GM19023 (cell line): ENCODE measurements around the gene MYCN.
"Not testable (repeated sequence)": the region's sequence is repeated elsewhere in the genome, so short reads cannot be mapped to it uniquely, and the experiment has no call there.

Experiments used
- ATAC-seq: cut with Tn5 transposase; IDR thresholded peaks from one replicate; pipeline ENCODE4 v1.9.1; 2021; ENCODE audit warnings: mild to moderate bottlenecking, moderate library complexity; ENCODE audit not compliant: unreplicated experiment

The MYCN gene

DNA sequence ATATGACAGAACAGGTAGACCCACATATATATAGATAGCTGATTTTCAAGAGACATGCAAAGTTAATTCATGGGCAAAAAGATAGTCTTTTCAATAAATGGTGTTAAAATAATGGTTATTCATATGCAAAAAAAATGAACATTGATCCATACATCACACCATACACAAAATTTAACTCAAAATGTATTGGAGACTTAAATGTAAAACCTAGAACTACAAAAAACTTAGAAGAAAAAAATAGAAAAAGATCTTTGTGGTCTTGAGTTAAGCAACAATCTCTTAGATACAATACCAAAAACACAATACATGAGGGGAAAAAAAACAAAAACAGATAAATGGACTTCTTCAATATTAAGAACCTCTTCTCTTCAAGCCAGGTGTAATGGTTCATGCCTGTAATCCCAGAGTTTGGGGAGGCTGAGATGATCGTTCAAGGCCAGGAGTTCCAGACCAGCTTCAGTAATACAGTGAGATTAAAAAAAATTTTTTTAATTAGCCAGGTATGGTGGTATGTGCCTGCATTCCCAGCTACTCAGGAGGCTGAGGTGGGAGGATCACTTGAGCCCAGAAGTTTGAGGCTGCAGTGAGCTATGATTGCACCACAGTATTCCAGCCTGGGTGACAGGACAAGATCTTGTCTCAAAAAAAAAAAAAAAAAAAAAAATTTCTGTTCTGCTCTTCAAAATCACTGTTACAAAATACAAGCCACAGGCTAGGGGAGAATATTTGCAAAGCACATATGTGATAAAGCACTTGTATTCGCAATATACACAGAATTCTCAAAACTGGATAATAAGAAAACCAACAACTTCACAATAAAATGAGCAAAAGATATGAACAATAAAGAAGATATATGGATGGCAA is 32.7 kb upstream of the MYCN start:
- ATAC-seq, result no peak

GRCh38 chr2:15908371-15908770 is 32.0 kb upstream of the MYCN start:
- ATAC-seq, result no peak

DNA sequence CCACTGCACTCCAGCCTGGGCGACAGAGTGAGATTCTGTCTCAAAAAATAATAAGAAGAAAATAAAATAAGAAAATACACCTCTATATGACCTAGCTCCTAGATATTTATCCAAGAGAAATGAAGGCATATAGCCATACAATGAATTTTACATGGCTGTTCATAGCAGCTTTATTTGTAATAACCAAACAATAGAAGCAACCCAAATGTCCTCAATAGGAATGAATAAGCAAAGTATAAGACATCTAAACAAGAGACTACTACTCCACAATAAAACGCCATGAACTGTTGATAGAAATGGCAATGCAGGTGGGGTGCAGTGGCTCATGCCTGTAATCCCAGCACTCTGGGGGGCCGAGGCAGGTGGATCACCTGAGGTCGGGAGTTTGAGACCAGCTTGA is 31.2 kb upstream of the MYCN start:
- no peak for ATAC-seq

- ATAC-seq, result no peak
These were observed 30.6 kb upstream of the MYCN start for GRCh38 chr2:15909736-15910135.

DNA sequence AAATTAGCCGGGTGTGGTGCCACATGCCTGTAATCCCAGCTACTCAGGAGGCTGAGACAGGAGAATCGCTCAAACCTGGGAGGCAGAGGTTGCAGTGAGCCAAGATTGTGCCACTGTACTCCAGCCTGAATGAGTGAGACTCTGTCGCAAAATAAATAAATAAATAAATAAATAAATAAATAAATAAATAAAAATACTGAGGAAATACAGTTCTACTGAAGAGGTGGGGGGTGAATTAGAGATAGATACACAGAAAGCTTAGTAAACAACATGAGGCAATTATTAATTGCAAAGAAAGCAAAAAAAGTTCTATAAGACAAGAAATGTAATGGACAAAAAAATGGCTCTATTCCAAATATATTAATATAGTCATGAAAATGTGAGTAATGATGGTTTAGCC is 29.1 kb upstream of the MYCN start:
- ATAC-seq, result not testable (repeated sequence)

DNA sequence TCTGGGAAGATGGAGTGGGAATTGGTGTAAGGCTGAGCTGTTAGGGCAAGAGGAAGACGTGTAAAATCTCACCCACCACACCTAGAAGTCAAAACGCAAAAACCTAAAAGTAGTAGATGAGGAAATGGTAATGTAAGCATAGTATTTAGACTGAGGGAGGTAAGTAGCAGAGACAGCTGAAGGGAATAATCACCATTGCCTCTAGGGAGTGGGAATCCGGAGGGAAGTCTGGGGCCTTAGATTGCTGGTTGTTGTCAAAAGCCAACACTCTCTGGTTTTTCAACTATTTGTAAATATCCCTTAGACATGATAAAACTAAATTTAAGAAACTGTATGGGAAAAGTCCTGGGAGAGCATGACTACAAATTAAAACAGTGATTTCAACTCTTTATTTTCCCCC is 28.7 kb upstream of the MYCN start:
- ATAC-seq, result no peak

DNA sequence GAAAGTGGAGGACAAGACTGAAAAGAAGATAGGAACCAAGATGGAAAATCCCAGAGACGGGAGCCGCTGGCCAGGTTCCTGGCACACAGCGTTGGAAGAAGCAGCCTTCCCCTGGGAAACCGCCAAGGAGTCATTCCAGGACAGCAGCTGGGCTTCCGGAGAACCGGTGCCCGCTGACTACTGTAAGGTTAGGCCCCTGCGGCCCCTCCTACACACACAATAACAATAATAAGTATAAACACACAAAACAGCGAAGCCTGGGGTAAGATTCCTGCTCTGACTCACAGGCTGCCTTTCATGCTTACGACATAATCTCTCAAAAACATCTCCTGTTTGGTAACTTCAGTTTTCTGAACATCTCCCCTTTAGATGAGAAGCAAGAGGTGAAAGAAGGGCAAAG is 28.1 kb upstream of the MYCN start:
- ATAC-seq, result no peak

DNA sequence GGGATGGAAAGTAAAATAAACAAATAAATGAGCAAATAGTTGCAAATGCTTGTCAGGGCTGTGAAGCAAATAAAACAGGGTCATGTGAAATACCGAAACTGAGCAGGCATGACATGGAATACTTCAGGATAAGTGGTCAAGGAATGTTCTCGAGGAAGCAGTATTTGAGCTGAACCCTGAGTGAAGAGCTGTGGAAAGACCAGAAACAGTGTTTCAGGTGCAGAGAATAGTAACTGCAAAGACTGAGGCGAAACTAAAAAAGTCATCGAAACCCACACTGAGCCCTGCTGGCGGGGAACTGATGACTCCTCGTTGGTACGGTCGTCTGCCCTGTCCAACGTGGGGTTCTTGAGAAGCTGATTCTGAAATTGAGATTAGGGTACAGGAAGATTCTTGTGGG is 27.2 kb upstream of the MYCN start:
- no peak for ATAC-seq

DNA sequence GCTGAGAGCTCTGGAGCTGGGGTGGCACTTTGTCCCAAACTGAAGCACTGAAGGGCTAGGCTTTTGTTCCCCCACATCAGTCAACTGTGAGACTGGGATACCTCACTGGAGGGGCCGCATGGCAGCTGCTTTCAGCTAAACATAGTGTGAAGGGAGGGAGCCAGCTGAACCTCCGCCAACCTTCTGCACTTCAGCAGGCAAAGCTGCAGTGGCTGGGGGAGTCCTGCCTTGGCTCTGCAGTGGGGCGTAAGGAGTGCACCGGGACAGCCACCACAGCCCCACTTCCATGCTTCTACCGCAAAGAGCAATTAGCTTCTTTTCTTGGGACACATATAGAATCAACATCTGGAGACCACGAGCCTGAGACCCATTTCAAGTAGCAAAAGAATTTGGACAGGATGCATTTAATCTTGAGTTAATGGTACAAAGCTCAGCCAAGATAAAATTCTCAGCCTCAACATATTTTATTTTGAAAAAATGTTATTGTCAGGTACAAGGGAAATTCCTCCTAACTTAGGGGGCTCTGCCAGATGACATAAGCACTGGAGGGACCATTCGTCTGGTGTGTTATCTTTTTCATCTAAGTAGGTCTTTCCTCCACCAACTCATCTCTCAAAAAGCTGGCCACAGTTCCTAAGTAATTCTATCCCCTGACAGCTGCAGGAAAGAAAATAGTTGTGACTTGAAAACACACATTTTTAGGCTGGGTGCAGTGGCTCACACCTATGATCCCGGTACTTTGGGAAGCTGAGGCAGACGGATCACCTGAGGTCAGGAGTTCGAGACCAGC is 25.6 kb upstream of the MYCN start:
- no peak for ATAC-seq

DNA sequence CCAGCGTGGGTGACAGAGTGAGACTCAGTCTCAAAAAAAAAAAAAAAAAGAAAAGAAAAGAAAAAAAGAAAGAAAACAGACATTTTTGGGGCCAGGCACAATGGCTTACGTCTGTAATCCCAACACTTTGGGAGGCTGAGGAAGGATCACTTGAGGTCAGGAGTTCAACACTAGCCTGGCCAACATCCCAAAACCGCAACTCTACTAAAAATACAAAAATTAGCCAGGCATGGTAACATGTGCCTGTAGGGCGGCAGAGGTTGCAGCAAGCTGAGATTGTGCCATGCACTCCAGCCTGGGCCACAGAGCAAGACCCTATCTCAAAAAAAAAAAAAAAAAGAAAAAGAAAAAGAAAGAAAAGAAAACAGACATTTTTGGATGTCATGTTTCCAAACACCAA is 24.8 kb upstream of the MYCN start:
- ATAC-seq, result not testable (repeated sequence)

GRCh38 chr2:15916336-15916735 is 24.0 kb upstream of the MYCN start:
- ATAC-seq, result no peak

DNA sequence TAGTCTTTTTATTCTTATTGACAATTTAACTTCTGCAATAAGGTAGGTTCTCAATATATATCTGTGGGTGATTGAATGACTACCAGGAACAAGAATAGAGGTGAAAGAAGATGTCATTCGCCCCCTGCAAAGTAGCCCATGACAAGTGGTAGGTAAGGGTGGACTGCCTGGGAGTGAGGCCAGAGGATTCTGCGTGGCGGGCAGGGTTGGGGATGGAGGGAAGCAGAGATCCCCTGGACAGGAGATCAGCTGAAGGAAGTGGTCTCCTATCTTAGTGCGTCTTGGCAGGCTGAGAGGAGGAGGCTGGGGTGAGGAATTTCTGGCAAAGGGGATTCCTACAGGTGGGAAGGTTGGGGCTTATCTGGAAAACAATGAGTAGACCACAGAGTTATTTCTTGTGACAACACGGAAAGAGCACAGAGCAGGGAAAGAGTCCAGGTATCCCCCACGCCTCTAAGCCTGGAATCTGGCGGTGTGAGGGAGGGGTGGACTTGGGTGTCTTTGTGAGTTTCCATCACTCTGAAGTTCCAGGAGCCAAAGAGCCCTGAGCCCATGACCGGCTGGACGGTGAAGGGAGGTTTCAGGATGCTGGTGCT is 21.5 kb upstream of the MYCN start:
- no peak for ATAC-seq

- ATAC-seq, result no peak
These were observed 20.5 kb upstream of the MYCN start for GRCh38 chr2:15919716-15920434.

DNA sequence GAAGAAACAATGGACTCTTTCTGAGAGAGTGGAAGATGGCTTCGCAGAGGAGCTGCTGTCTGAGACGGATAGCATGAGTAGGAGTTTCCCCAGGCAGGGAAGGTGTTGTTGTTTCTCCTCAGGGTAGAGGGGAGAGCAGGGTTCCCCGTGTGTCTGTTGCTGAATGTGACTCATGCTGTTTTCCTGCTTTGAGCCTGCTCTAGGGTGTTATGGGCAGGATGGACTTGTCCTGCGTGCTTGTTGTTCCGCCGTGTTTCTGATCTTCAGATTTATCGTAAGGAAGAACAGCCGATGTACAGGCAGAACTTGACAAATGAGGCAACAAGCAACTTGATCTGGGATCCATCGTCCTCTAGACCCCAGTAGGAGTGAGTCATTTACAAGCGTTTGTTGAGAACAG is 19.7 kb upstream of the MYCN start:
- ATAC-seq, result no peak

GRCh38 chr2:15923597-15923996 is 16.8 kb upstream of the MYCN start:
- no peak for ATAC-seq

DNA sequence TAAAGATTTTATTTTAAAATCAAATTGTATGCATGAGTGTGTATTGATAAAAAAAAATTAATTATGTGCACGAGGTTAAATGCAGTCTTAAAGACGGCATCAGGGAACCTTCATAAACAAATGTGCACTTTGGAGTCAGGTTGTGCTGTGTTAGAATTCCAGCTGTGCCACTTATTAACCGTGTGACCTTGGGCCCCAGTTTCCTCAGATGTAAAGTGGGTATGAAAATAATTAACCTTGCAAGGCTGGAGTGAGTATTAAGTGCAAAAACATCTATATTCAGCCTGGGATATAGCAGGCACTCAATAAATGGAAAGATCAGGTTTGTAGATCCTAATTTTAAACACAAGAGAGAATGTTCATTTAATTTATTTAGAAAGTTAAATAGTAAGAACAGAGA is 14.5 kb upstream of the MYCN start:
- ATAC-seq, result no peak

- no peak for ATAC-seq
These were observed 14.1 kb upstream of the MYCN start for GRCh38 chr2:15926252-15926651.

DNA sequence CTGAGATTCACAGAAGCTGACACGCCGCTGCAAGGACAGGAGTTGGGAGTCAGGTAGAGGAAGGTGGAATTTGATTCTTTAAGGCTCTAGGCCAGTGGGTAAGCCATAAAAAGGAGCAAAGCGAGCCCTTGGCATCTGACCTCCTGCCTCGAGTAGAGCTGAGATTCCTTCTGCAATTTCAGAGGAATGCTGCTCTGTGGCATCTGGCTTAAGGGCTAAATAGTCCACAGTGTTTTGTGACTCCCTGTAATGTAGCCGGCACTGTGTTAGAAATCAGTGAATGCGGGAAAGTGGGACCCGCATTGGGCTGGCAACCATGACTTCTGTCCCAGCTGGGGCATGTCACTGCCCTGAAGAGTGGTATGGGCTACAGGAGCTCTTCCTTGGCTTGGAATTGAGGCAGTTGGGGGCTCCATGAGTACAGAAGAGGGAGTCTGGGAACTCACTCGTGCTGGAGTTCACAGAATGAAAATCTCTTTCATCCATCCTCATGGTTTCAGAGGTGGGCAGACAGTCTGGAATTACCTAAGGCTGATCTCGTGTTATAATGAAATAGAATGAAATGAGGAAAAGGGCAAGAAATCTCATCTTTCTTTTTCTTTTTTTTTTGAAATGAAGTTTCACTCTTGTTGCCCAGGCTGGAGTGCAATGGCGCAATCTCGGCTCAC is 12.7 kb upstream of the MYCN start:
- no peak for ATAC-seq

- ATAC-seq, result not testable (repeated sequence)
These were observed 11.3 kb upstream of the MYCN start for GRCh38 chr2:15929008-15929407.

DNA sequence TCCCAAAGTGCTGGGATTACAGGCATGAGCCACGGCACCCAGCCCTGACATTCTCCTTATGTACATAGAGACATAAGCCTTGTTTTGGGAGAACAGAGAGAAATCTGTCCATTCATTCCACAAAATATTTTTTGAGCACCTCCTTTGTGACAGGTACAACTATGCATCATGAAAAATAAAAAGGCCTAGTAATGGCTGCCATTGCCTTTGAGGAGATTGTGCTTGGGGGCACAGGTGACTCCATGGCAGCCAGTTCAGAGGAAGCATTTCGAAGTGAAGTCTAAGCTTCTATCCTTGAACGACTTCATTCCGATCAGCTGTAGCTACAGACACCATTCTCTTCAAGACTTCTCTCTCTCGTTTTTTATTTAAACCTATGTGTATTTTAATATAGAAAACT is 10.5 kb upstream of the MYCN start:
- no peak for ATAC-seq
